Liver (tissue), 9 donors: Measurements from ENCODE around the gene PTRH1. TPM values are rescaled to one million over a fixed set of nuclear protein-coding genes. Genes with fewer than 3 reads are reported as not detected.

Source experiments
- DNase-seq: peaks from one replicate; pipeline ENCODE4 v3.0.0-alpha.2; 2017; ENCODE audit warnings: low spot score
- H3K27ac ChIP-seq, 2 donors: one replicate each; pipeline ENCODE4 v1.7.0; 2013; ENCODE audit warnings: inconsistent platforms in 2 of 2, low read length in 2 of 2, control low read depth in 1 of 2, low read depth in 1 of 2, mild to moderate bottlenecking in 1 of 2
- H3K27me3 ChIP-seq, 4 donors: one replicate each; pipeline versions ENCODE4 v1.6.1 to v1.7.0; 2013; ENCODE audit warnings: low read length in 3 of 4, inconsistent platforms in 1 of 4, mild to moderate bottlenecking in 1 of 4, moderate library complexity in 1 of 4; ENCODE audit not compliant: control insufficient read depth in 4 of 4, insufficient read depth in 4 of 4
- H3K36me3 ChIP-seq, 4 donors: one replicate each; pipeline versions ENCODE4 v1.6.1 to v1.7.0; 2013; ENCODE audit warnings: low read length in 3 of 4, mild to moderate bottlenecking in 3 of 4, low read depth in 1 of 4, moderate library complexity in 1 of 4; ENCODE audit not compliant: control insufficient read depth in 4 of 4, insufficient read depth in 3 of 4
- H3K4me1 ChIP-seq, 4 donors: one replicate each; pipeline versions ENCODE4 v1.6.1 to v1.7.0; 2013; ENCODE audit warnings: low read length in 3 of 4, mild to moderate bottlenecking in 3 of 4, moderate library complexity in 1 of 4; ENCODE audit not compliant: control insufficient read depth in 4 of 4, insufficient read depth in 4 of 4
- H3K4me3 ChIP-seq, 3 donors: one replicate each; pipeline versions ENCODE4 v1.6.1 to v1.7.0; 2013; ENCODE audit warnings: low read length in 3 of 3, control low read depth in 1 of 3, low read depth in 1 of 3, mild to moderate bottlenecking in 1 of 3
- H3K9ac ChIP-seq, 2 donors: one replicate each; pipeline ENCODE4 v1.7.0; 2013; ENCODE audit warnings: low read length in 2 of 2, mild to moderate bottlenecking in 2 of 2, moderate library complexity in 2 of 2, control low read depth in 1 of 2, low read depth in 1 of 2
- H3K9me3 ChIP-seq, 4 donors: one replicate each; pipeline versions ENCODE4 v1.6.1 to v1.7.0; 2013; ENCODE audit warnings: low read length in 3 of 4; ENCODE audit not compliant: control insufficient read depth in 4 of 4
- CTCF ChIP-seq: fragments of 150-350 bp; IDR thresholded peaks from 2 replicates; pipeline ENCODE4 v1.5.1; 2017; ENCODE audit warnings: improper control_type of control experiment, low read depth, low read length; ENCODE audit not compliant: missing input control
- EGR1 ChIP-seq, 2 donors: IDR thresholded peaks; 2 replicates each; pipeline ENCODE4 v1.6.1; 2016 to 2018; ENCODE audit warnings: antibody characterized with exemption in 2 of 2, low read depth in 2 of 2
- FOXA1 ChIP-seq: IDR thresholded peaks from 2 replicates; pipeline ENCODE4 v1.6.1; 2016; ENCODE audit warnings: antibody characterized with exemption
- FOXA2 ChIP-seq: IDR thresholded peaks from 2 replicates; pipeline ENCODE4 v1.6.1; 2016; ENCODE audit warnings: antibody characterized with exemption
- GABPA ChIP-seq, 2 donors: IDR thresholded peaks in 1 of 2; conservative IDR thresholded peaks in 1 of 2; 2 replicates each; pipeline ENCODE4 v1.6.1; 2016; ENCODE audit warnings: antibody characterized with exemption in 2 of 2, mild to moderate bottlenecking in 1 of 2, moderate library complexity in 1 of 2
- HNF4A ChIP-seq, 2 donors: conservative IDR thresholded peaks; 2 replicates each; pipeline ENCODE4 v1.6.1; 2016; ENCODE audit warnings: antibody characterized with exemption in 2 of 2, mild to moderate bottlenecking in 2 of 2
- HNF4G ChIP-seq: IDR thresholded peaks from 2 replicates; pipeline ENCODE4 v1.6.1; 2016; ENCODE audit warnings: antibody characterized with exemption
- JUND ChIP-seq, 2 donors: IDR thresholded peaks; 2 replicates each; pipeline ENCODE4 v1.6.1; 2016; ENCODE audit warnings: antibody characterized with exemption in 2 of 2
- NR2F2 ChIP-seq: IDR thresholded peaks from 2 replicates; pipeline ENCODE4 v1.6.1; 2016; ENCODE audit warnings: antibody characterized with exemption
- RAD21 ChIP-seq, 2 donors: IDR thresholded peaks; 2 replicates each; pipeline ENCODE4 v1.6.1; 2016; ENCODE audit warnings: antibody characterized with exemption in 2 of 2, mild to moderate bottlenecking in 2 of 2
- REST ChIP-seq: IDR thresholded peaks from 2 replicates; pipeline ENCODE4 v1.6.1; 2016; ENCODE audit warnings: antibody characterized with exemption, mild to moderate bottlenecking
- RXRA ChIP-seq, 2 donors: IDR thresholded peaks; 2 replicates each; pipeline ENCODE4 v1.6.1; 2017 to 2018; ENCODE audit warnings: antibody characterized with exemption in 2 of 2, mild to moderate bottlenecking in 1 of 2
- SP1 ChIP-seq: IDR thresholded peaks from 2 replicates; pipeline ENCODE4 v1.6.1; 2018; ENCODE audit warnings: antibody characterized with exemption, mild to moderate bottlenecking
- TAF1 ChIP-seq: conservative IDR thresholded peaks from 2 replicates; pipeline ENCODE4 v1.6.1; 2016; ENCODE audit warnings: antibody characterized with exemption, mild to moderate bottlenecking
- YY1 ChIP-seq: IDR thresholded peaks from 2 replicates; pipeline ENCODE4 v1.6.1; 2016; ENCODE audit warnings: antibody characterized with exemption, mild to moderate bottlenecking
- WGBS: extraction: QIAGEN DNeasy Blood & Tissue Kit; methylation state at CpG from one replicate; pipeline ENCODE4 v1.1.7; 2013; 5-methylcytosine and 5-hydroxymethylcytosine counted together
- polyA plus RNA-seq, 2 donors: library from polyadenylated mRNA; stranded (reverse) in 1 of 2; unstranded in 1 of 2; fragments of 200-250 nt in 1 of 2; fragments of >200 nt in 1 of 2; fragmentation: Nextera tagmentation in 1 of 2; extraction: Ambion mirVana in 1 of 2; gene quantifications; one replicate each; pipeline versions ENCODE4 v1.2.1 to v1.2.3, GENCODE V29; 2013 to 2015
- total RNA-seq, 2 donors: library from RNA; depleted of rRNA; stranded (reverse); fragments of >200 nt; gene quantifications; one replicate each; pipeline ENCODE4 v1.2.3, GENCODE V29; 2014
- TF ChIP-seq, protein P1 (sequence below): IDR thresholded peaks from 2 replicates; pipeline ENCODE4 v1.6.1; 2016; ENCODE audit warnings: antibody characterized with exemption
- TF ChIP-seq, protein P2 (sequence below): IDR thresholded peaks from 2 replicates; pipeline ENCODE4 v1.6.1; 2016; ENCODE audit warnings: antibody characterized with exemption
- TF ChIP-seq, protein P3 (sequence below): IDR thresholded peaks from 2 replicates; pipeline ENCODE4 v1.6.1; 2016; ENCODE audit warnings: antibody characterized with exemption
- donor health status: healthy.
- donor health status: healthy.
- donor health status: healthy.
- donor health status: healthy.
- donor health status: healthy.

Gene PTRH1
- total and polyA plus RNA-seq, 4 donors: 6.7 to 21.6 (median 9.7) TPM

DNA sequence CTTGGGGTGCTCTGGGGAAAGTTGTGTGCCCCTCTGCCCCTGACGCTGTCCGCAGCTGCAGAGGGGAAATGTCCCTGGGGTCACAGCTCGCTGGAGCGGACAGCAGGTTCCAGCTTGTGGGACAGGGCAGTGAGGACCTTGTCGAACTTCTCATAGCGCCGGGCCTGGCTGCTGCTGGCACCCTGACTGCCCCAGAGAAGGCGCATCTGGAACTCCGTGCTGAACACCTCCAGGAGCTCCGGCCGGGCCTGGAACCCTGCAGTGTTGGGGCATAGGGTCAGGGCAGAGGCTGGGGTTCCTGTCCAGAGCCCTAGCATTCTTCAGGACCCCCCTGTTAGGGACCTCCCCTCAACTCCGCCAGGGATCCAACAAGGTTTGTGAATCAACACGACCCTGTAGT is 23.2 kb upstream of the PTRH1 start:
- H3K4me1 ChIP-seq: peaks cover 0 to 9% (median 7%) of the 10 kb centered on the region in 4 donors

More for the DNA sequence above, 23.2 kb upstream of the PTRH1 start:
- no peak for DNase-seq
- H3K9me3 ChIP-seq: no peaks in the 10 kb centered on the region
- no peak overlapping the region for H3K27ac ChIP-seq
- no peak overlapping the region for H3K9ac ChIP-seq
- WGBS: 83% methylated on average over 13 of the region's 13 CpGs
- peaks cover 0 to 2% (median 0%) of the 10 kb centered on the region in 4 donors for H3K36me3 ChIP-seq
- TF ChIP-seq CTCF: no peak
- TF ChIP-seq FOXA2: no peak
- no peak for TF ChIP-seq SP1
- TF ChIP-seq GABPA (IDR thresholded peaks at IDR 0.05 in 1 of 2, conservative IDR thresholded peaks at IDR 0.05 in 1 of 2): no peak
- TF ChIP-seq HNF4G: no peak
- TF ChIP-seq, protein P1, sequence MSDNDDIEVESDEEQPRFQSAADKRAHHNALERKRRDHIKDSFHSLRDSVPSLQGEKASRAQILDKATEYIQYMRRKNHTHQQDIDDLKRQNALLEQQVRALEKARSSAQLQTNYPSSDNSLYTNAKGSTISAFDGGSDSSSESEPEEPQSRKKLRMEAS: no peak
- no peak for TF ChIP-seq JUND (IDR thresholded peaks at IDR 0.05)
- TF ChIP-seq NR2F2: no peak
- no peak for TF ChIP-seq FOXA1
- TF ChIP-seq, protein P2, sequence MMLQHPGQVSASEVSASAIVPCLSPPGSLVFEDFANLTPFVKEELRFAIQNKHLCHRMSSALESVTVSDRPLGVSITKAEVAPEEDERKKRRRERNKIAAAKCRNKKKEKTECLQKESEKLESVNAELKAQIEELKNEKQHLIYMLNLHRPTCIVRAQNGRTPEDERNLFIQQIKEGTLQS: no peak
- no peak for TF ChIP-seq RAD21 (IDR thresholded peaks at IDR 0.05)
- TF ChIP-seq TAF1: no peak
- no peak for TF ChIP-seq HNF4A (conservative IDR thresholded peaks at IDR 0.05)
- TF ChIP-seq REST: no peak
- no peak for TF ChIP-seq RXRA (IDR thresholded peaks at IDR 0.05)
- TF ChIP-seq YY1: no peak
- TF ChIP-seq EGR1 (IDR thresholded peaks at IDR 0.05; ENCODE audit: low read depth in 2 of 2): no peak
- TF ChIP-seq, protein P3, sequence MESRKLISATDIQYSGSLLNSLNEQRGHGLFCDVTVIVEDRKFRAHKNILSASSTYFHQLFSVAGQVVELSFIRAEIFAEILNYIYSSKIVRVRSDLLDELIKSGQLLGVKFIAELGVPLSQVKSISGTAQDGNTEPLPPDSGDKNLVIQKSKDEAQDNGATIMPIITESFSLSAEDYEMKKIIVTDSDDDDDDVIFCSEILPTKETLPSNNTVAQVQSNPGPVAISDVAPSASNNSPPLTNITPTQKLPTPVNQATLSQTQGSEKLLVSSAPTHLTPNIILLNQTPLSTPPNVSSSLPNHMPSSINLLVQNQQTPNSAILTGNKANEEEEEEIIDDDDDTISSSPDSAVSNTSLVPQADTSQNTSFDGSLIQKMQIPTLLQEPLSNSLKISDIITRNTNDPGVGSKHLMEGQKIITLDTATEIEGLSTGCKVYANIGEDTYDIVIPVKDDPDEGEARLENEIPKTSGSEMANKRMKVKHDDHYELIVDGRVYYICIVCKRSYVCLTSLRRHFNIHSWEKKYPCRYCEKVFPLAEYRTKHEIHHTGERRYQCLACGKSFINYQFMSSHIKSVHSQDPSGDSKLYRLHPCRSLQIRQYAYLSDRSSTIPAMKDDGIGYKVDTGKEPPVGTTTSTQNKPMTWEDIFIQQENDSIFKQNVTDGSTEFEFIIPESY: no peak
- no peak overlapping the region for H3K4me3 ChIP-seq
- H3K27me3 ChIP-seq: no peaks in the 10 kb centered on the region
